ENCODE results near the gene LAMA2. TPM values are rescaled to one million over a fixed set of nuclear protein-coding genes. Genes with fewer than 3 reads are reported as not detected.

Gene LAMA2
- total RNA-seq, 4 donors from 2014 or later: 23.4 to 80.8 (median 28.2) TPM

DNA sequence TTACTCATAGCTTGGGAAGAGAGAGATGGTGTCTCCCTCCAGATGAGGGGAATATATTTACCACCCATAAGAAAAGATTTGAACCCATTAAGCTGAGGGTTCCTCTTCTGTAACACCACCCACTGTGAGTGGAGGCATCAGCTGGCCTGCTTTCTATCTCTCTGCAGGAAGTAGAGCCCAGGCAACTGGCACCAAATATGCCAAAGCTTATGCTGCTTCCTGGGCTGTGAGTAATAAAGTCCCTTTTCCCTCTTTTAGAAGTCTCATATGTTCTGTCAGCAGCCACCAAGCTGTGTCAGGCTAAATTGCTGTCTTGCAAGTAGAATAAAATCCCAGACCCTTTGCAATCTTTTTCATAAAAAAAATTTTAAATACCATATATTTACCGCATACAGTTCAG lies 241.4 kb downstream of the LAMA2 start:
- no peak for TF ChIP-seq POLR2A (IDR thresholded peaks at IDR 0.05)
- TF ChIP-seq, protein P1, sequence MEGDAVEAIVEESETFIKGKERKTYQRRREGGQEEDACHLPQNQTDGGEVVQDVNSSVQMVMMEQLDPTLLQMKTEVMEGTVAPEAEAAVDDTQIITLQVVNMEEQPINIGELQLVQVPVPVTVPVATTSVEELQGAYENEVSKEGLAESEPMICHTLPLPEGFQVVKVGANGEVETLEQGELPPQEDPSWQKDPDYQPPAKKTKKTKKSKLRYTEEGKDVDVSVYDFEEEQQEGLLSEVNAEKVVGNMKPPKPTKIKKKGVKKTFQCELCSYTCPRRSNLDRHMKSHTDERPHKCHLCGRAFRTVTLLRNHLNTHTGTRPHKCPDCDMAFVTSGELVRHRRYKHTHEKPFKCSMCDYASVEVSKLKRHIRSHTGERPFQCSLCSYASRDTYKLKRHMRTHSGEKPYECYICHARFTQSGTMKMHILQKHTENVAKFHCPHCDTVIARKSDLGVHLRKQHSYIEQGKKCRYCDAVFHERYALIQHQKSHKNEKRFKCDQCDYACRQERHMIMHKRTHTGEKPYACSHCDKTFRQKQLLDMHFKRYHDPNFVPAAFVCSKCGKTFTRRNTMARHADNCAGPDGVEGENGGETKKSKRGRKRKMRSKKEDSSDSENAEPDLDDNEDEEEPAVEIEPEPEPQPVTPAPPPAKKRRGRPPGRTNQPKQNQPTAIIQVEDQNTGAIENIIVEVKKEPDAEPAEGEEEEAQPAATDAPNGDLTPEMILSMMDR (IDR thresholded peaks at IDR 0.05): no peak
- H3K4me3 ChIP-seq (ENCODE audit: low read depth, poor library complexity, severe bottlenecking): no peak overlapping the region
- intact Hi-C loops (cut with DNase I; ENCODE audit: low total_unique reads): no loop called here
- no peak for DNase-seq (ENCODE audit: low spot score in 2 of 2)
- WGBS, 2 donors: 94 to 95% methylated on average over 1 of the region's 1 CpG

DNA sequence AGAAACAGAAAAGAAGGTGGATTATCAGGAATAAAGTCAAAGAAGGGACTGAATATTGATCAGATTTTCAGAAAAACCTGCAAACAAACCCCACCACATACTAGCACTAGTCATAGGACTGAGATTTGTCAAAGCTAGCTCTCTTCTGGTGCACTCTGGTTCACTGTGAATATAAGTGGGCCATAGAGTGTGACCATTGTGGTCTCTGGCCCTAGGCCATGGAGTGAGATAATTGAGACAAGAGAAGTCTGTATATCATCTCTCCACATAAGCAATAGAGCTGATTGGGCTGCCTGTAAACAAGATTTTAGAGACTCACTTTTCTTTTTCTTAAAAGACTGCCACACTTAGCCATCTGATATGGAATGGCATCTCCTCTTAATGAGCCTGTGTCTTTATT lies 247.2 kb downstream of the LAMA2 start:
- TF ChIP-seq, protein P1 (IDR thresholded peaks at IDR 0.05): no peak
- TF ChIP-seq POLR2A (IDR thresholded peaks at IDR 0.05): no peak
- intact Hi-C loops (cut with DNase I; ENCODE audit: low total_unique reads): no loop called here
- H3K4me3 ChIP-seq (ENCODE audit: low read depth, poor library complexity, severe bottlenecking): no peak overlapping the region
- no peak for DNase-seq (ENCODE audit: low spot score in 2 of 2)

DNA sequence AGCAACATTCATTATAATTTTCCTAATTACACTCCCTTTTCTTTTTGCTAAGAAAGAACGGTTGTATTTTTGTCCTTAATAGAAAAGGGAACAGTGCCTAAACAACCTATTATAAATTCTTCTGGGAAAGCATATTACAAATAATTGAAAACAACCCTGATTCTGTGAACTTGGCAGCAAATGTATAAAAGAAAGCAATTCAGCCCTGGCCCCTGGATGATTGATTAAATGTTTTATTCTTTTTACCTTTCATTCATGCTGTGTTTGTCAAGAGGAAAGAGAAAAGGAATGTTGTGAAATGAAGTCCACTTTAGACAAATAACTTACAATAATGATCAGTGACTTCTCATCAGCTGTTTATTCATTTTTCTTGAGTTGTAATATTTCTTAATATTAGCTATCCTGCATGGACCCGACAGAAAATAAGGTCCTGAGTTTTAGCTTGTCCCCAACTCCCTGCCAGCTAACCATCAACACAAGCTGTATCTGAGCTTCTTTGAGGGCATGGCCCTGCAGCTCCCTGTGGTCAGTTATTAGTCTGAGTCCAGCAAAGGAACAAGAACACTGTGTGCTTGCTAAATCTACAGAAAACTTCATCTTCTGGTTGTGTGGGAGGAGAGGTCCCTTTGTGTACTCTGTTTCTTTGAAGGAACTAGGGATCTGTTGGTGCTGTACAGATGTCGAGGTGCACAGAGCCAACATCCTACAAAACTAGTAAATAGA lies 248.2 kb downstream of the LAMA2 start:
- peak; percentile 82 to 84 for DNase-seq (ENCODE audit: low spot score in 2 of 2)
- no peak overlapping the region for H3K4me3 ChIP-seq (ENCODE audit: low read depth, poor library complexity, severe bottlenecking)

GRCh38 chr6:129133770-129134192 lies 250.8 kb downstream of the LAMA2 start:
- H3K4me3 ChIP-seq (ENCODE audit: low read depth, poor library complexity, severe bottlenecking): no peak overlapping the region
- no peak for TF ChIP-seq POLR2A (IDR thresholded peaks at IDR 0.05)
- TF ChIP-seq, protein P1 (IDR thresholded peaks at IDR 0.05): no peak
- WGBS, 2 donors: 43 to 45% methylated on average over 5 of the region's 5 CpGs
- intact Hi-C loops (cut with DNase I; ENCODE audit: low total_unique reads): no loop called here
- no peak for DNase-seq (ENCODE audit: low spot score in 2 of 2)

More for the DNA sequence above, 248.2 kb downstream of the LAMA2 start:
- WGBS, 2 donors: 39 to 61% methylated on average over 3 of the region's 3 CpGs
- no peak for TF ChIP-seq POLR2A (IDR thresholded peaks at IDR 0.05)
- TF ChIP-seq, protein P1 (IDR thresholded peaks at IDR 0.05): no peak
- intact Hi-C loops (cut with DNase I; ENCODE audit: low total_unique reads): no loop called here

DNA sequence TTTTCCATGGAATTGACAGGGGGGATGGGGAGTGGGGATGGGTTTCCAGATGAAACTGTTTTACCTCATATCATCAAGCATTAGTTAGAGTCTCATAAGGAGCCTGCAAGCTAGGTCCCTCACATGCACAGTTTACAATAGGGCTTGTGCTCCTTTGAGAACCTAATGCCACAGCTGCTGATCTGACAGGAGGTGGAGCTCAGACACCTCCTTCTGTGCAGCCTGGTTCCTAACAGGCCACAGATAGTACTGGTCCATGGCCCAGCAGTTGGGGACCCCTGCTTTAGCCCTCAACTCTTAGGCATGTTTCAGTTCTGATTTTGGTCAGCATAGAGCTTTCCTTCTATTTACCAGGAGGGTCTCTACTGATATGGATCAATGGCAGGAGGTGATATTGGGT lies 251.6 kb downstream of the LAMA2 start:
- no peak overlapping the region for H3K4me3 ChIP-seq (ENCODE audit: low read depth, poor library complexity, severe bottlenecking)
- no peak for TF ChIP-seq POLR2A (IDR thresholded peaks at IDR 0.05)
- TF ChIP-seq, protein P1 (IDR thresholded peaks at IDR 0.05): no peak
- intact Hi-C loops (cut with DNase I; ENCODE audit: low total_unique reads): no loop called here
- no peak for DNase-seq (ENCODE audit: low spot score in 2 of 2)

GRCh38 chr6:129135451-129135850 lies 252.5 kb downstream of the LAMA2 start:
- WGBS, 2 donors: 28 to 32% methylated on average over 1 of the region's 1 CpG
- DNase-seq (ENCODE audit: low spot score in 2 of 2): no peak
- TF ChIP-seq POLR2A (IDR thresholded peaks at IDR 0.05): no peak
- TF ChIP-seq, protein P1 (IDR thresholded peaks at IDR 0.05): no peak
- intact Hi-C loops (cut with DNase I; ENCODE audit: low total_unique reads): no loop called here
- H3K4me3 ChIP-seq (ENCODE audit: low read depth, poor library complexity, severe bottlenecking): no peak overlapping the region
